Cortex of kidney (tissue), 1 donor: ENCODE data around the gene MTCL1.

Experiments
- DNase-seq: peaks from one replicate; lab custom pipeline; 2025; lab: John Stamatoyannopoulos, UW

Gene MTCL1

GRCh38 chr18:8688216-8688800 lies 17.0 kb upstream of the MTCL1 start:
- no peak for DNase-seq

- no peak for DNase-seq
Observed at GRCh38 chr18:8688816-8689215, 16.5 kb upstream of the MTCL1 start.

- DNase-seq, result no peak
Observed at GRCh38 chr18:8689517-8689916, 15.8 kb upstream of the MTCL1 start.

GRCh38 chr18:8694891-8695290 lies 10.5 kb upstream of the MTCL1 start:
- no peak for DNase-seq

GRCh38 chr18:8695932-8696517 lies 9.3 kb upstream of the MTCL1 start:
- DNase-seq, result no peak

GRCh38 chr18:8696749-8697211 lies 8.6 kb upstream of the MTCL1 start:
- no peak for DNase-seq

GRCh38 chr18:8699126-8699525 lies 6.2 kb upstream of the MTCL1 start:
- DNase-seq, result no peak

- DNase-seq, result no peak
Observed at GRCh38 chr18:8699948-8700347, 5.4 kb upstream of the MTCL1 start.

GRCh38 chr18:8701546-8702118 lies 3.7 kb upstream of the MTCL1 start:
- DNase-seq, result no peak

- DNase-seq, result no peak
Observed at GRCh38 chr18:8702668-8703067, 2.7 kb upstream of the MTCL1 start.

GRCh38 chr18:8703092-8703709 lies 2.2 kb upstream of the MTCL1 start:
- no peak for DNase-seq

GRCh38 chr18:8703781-8704301 lies 1.5 kb upstream of the MTCL1 start:
- no peak for DNase-seq

GRCh38 chr18:8704361-8705237 lies 757 bp upstream of the MTCL1 start:
- DNase-seq, result peak; percentile 40

GRCh38 chr18:8705961-8706790 lies 820 bp downstream of the MTCL1 start:
- no peak for DNase-seq

- DNase-seq, result no peak
Observed at GRCh38 chr18:8706791-8707555, 1.6 kb downstream of the MTCL1 start.

- DNase-seq, result no peak
Observed at GRCh38 chr18:8707556-8708300, 2.4 kb downstream of the MTCL1 start.

- DNase-seq, result no peak
Observed at GRCh38 chr18:8708670-8709069, 3.3 kb downstream of the MTCL1 start.

- no peak for DNase-seq
Observed at GRCh38 chr18:8709248-8710059, 4.1 kb downstream of the MTCL1 start.

- DNase-seq, result no peak
Observed at GRCh38 chr18:8711736-8712135, 6.4 kb downstream of the MTCL1 start.
